ENCODE data around the gene NRIP1.

NRIP1 gene, protein sequence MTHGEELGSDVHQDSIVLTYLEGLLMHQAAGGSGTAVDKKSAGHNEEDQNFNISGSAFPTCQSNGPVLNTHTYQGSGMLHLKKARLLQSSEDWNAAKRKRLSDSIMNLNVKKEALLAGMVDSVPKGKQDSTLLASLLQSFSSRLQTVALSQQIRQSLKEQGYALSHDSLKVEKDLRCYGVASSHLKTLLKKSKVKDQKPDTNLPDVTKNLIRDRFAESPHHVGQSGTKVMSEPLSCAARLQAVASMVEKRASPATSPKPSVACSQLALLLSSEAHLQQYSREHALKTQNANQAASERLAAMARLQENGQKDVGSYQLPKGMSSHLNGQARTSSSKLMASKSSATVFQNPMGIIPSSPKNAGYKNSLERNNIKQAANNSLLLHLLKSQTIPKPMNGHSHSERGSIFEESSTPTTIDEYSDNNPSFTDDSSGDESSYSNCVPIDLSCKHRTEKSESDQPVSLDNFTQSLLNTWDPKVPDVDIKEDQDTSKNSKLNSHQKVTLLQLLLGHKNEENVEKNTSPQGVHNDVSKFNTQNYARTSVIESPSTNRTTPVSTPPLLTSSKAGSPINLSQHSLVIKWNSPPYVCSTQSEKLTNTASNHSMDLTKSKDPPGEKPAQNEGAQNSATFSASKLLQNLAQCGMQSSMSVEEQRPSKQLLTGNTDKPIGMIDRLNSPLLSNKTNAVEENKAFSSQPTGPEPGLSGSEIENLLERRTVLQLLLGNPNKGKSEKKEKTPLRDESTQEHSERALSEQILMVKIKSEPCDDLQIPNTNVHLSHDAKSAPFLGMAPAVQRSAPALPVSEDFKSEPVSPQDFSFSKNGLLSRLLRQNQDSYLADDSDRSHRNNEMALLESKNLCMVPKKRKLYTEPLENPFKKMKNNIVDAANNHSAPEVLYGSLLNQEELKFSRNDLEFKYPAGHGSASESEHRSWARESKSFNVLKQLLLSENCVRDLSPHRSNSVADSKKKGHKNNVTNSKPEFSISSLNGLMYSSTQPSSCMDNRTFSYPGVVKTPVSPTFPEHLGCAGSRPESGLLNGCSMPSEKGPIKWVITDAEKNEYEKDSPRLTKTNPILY (N-terminal part only)

DNA sequence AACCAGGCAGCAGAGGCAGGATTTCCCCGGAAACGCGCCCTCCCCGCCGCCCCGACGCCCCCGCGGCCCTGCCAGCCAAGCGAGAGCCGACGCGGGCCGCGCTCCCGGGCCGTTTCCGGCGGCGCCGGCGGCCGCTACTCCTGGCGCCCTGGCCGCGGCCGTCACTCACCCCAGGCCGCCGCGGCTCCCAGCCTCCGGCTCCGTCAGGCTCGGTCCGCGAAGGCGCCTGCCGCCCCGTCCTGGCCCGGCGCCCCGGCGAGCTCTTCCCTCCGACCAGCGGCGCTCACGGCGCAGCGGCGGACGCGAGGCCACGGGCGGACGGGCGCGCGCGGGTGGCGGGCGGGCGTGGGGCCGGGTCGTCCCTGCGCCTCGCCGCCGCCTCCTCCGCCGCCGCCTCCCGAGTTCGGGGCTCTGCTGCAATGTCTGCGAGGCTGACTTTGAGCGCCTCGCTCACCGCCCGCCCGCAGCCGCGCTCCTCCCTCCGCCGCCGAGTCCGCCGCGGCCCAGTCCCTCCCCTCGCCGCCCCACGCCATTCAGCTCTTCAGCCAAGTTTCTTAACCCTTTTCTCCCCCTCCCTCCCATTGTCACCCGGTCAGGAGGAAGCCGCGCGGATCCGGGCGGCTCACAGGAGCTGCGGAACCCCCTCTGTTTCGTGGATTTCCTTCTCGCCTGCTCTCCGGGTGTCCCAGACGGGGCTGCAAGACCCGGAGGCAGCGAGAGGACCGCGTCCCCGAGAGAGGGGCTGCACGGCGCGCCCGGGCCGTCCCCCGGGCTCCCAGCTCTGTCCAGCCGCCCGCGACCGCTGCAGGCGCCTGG lies at the start of gene NRIP1:
Gene NRIP1, minus strand, starts transcription at position 425 of the 816 bp plus-strand sequence. CDS start 96,808 bp downstream, outside the sequence.
- peak; percentile 81 for DNase-seq

DNA sequence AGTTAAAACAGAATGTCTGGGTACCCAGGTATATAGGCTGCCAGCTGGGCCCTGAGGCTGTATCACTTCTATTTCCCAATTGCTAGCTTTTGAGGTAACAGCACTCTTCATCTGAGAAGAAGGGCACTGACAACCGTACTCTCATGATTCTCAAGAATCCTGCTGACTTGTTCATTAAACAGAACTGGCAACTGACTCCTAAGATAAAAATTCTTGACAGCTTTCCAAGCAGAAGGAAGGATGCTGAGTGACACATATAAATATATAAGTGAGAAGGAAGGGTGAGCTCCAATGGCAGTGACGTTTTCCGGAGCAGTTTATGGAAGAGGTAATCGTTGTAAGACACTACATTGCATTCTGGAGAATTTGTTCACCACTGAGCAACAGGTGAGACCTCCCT lies 48.1 kb upstream of the NRIP1 start:
- no peak for DNase-seq

DNA sequence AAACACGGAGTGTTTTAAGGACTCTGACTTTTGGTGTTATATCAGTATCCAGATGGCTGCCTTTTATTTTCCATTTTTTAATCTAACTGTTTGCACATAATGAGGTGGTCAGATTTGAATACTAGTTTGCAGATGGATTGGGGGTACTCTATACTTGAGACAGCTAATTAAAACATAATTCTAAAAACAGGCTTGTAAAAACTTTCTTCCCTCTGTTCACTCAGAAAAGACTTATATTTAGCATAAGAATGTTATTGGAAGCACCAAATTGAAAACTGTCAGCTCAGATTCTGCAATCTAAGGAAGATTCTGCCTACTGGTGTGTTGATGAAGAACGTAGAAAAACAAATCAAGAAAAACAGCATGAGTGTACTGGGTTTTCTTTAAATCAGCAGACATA lies 44.0 kb upstream of the NRIP1 start:
- no peak for DNase-seq

DNA sequence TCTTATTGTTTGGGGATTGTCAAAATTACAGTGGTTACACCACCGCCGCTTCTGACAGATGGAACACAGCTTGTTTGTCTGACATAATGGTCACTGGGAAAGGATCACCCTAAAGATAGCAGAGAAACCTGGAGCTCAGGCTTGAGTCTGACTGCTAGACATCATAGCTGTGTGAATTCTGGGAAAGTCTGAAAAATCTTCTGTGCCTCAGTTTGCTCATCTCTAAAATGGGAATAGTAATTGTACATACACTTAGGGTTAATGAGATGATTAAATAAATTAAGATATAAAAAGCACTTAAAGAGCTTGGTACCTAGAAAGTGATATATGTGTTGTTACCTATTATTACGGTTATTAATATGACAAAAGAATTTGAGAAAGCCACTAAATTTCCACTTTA lies 39.7 kb upstream of the NRIP1 start:
- no peak for DNase-seq

DNA sequence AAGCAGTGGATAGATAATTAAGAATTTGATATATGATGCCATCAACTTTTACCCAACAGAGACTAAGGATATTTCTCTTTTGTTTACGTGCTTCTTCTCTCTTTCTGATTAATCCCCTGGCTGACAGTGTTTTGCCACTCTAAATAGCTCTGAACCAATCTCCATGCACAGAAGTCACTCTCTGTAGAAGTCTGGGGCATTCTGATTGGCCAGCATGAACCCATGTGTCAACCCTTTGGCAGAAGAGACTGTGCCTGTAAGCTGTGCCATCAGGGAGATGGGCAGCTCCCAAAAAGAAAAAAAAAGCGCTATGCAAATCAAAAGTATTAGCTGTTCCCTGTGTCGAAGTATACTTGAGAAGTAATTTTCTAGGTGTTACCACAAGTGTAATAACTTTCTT lies 34.1 kb upstream of the NRIP1 start:
- no peak for DNase-seq

DNA sequence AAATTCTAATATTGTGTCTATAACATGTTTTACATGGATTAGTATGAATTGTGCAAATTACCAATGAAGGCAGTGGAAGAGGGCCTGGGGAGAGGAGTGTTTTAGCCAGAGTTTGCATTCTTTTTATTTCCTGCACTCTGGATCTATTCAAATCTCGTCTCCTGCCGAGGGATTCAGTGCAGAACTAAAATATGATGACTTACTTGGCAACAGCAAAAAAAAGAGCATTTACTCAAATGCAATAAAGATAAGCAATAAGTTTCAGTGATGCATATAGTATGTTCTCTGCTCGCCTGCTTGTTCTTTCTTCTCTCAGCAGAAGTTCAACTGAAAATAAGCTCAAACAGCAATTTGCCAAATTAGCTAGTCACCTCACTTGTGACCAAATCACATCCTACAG lies 33.4 kb upstream of the NRIP1 start:
- DNase-seq, result no peak

DNA sequence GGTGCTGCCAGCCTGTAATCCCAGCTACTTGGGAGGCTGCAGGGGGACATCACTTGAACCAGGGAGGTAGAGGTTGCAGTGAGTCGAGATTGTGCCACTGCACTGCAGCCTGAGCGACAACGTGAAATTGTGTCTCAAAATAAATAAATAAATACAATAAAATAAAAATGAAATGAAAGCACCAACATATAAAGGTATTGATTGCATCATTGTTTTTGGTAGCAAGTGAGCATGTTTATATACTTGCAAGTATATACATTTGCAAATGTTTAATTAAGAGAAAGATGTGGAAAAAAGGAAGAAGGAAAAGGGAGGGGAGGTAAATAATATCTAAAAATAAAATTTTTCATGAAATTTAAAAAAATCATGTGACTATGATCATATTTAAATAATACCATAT lies 32.8 kb upstream of the NRIP1 start:
- no peak for DNase-seq

GRCh38 chr21:15096146-15096545 lies 31.3 kb upstream of the NRIP1 start:
- DNase-seq, result no peak

- DNase-seq, result no peak
These were observed 30.5 kb upstream of the NRIP1 start for GRCh38 chr21:15095326-15095725.

GRCh38 chr21:15094706-15095105 lies 29.9 kb upstream of the NRIP1 start:
- no peak for DNase-seq

DNA sequence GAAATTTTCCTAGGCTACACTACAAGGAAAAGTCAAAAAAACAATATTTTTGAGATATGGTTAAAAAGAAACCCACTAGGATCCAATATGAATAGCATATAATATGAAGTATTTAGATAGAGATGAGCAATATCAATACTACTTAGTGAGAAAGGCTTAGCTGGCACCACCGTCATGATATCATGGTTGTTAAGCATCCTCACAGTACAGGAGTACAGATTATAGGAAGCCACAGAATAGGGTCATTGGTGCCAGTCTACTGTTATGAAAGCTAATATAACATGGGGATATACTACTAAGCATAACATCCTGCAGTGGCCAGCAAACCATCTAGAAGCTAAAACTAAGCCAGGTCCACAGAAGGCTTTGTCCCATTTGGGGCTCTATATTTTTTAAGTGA lies 28.4 kb upstream of the NRIP1 start:
- no peak for DNase-seq

GRCh38 chr21:15092745-15093144 lies 27.9 kb upstream of the NRIP1 start:
- DNase-seq, result no peak

DNA sequence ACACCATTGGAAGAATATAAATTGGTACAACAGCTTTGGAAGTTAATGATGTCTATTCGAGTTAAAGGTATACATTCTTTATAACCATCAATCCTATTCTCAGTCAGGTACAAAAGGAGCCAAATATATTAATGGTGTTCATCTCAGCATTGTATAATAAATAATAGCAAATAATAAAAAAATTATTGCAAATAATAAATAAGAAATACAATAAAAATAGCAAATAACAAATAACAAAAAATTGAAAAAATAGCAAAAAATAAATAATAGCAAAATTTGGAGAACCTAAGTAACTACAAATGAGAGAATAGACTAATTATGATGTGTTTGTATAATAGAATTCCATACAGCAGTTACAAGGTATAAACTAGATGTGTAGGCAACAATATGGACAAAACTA lies 25.6 kb upstream of the NRIP1 start:
- no peak for DNase-seq

DNA sequence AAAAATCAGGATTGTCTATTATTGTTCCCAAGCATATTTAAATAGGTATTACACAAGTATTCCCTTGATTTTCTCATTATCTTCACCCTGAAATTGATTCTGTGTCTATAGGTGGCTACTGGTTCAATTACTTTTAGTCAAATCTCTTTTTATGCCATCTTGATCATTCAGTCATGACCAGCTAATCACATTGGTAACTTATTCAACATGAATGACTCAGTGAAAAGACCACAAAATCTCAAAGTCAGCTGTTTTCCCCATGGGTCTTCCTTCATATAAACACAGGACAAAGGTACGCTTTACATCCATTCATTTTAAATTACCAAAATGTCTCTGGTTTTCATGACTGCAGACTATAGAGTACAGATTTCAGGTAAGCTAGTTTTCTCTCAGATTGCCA lies 23.7 kb upstream of the NRIP1 start:
- no peak for DNase-seq

DNA sequence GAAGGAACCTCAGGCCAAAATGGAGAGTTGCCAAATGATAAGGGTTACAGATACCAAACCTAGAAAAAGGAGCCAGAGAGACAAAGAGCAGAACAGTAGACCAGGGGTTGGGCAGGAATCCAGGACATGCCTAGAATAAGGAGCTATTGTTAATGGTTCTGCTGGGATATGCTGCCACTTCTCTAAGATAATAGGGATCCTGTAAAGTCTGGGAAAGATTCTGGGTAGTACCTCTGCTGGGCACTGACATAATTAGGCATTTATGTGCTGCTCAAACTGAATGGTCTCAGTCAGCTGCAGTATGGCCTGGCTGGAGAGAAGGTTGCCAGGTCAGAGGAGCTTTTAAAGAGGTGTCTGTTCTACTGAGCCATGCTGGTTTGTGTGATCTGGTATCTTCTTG lies 19.9 kb upstream of the NRIP1 start:
- DNase-seq, result no peak

DNA sequence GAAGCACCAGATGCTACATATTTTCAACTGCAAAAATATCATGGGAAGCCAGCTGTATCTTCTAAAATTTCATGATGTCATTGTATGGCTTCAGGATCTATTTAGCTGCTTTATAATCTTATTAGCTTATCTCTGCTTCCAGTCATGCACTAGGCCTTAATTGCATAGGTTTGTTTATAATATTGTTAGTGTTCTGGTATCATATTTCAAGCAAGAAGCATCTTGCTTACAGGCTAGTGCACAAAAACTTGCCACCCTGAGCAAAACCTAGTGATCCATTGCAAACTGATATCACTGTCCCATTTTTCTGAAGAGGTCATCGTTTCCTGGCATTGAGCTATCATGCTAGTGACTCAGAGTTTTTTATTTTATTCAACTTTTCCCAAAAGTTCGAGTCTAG lies 15.7 kb upstream of the NRIP1 start:
- no peak for DNase-seq

DNA sequence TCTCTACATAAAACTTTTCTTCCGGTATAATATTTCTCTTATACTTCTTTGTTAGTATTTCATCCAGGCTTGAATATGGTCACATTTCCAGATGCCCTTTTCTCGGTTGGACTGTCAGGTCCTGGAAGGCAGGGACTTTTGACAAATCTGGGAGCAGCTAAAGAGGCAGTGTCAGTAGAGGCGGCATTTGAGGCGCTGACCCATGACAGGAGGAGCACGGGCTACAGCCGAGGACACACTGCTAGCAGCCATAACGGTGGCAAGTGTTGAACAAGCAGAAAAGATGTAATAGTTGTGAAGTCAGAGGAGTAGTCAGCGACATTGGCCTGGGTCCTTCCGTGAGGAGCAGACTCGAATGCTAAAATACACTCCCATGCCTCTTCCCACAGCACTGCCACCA lies 14.5 kb upstream of the NRIP1 start:
- DNase-seq, result no peak

DNA sequence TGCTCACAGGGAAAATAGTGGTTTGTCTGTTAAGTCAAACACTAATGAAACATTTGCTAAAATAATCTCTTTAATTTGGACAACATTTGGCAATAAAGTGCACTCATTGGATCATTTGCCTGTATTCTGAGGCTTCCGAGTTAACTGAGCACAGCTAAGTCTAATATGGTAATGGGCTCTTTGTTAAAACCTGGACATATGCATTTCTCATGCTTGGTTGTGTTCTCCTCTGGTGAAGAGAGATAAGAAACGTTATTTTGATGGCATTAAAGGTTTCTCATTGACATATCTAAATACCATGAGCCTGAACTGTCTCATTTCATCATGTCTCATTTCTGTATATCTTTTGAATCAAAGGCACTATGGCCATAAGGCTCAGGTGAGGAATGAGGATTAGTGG lies 13.4 kb upstream of the NRIP1 start:
- DNase-seq, result no peak

GRCh38 chr21:15077529-15078145 lies 12.8 kb upstream of the NRIP1 start:
- DNase-seq, result no peak

DNA sequence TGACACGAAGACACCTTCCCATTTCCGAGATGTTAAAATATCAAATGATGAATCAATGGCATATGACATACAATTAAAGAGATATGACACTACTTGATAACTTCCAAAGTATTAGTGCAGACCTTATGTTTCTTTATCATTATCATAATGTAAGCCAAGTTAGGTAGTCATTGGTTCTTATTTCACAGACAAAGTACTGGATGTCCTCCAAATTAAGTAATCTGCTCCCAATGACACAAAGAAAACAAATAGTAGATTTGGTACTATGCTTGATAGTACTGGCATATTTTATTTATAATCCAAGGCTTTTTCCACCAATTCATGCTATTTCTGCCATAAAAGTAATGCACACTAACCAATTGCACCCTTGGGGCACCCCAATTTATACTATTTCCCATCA lies 11.9 kb upstream of the NRIP1 start:
- DNase-seq, result no peak

DNA sequence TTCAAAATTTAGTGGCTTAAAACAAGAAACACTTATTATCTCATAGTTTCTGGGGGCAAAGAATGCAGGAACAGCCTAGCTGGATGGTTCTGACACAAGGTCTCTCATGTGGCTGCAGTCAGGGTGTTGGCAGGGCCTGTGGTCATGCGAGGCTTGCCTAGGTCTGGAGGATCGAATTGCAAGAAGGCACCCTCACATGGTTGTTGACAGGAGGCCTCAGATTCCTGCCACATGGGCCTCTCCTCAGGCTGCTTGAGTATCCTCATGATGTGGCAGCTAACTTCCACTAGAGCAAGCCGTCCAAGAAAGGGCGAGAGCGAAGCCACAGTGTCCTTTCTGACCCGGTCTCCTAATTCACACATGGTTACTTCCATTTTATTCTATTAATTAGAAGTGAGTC lies 6.2 kb upstream of the NRIP1 start:
- DNase-seq, result no peak

DNA sequence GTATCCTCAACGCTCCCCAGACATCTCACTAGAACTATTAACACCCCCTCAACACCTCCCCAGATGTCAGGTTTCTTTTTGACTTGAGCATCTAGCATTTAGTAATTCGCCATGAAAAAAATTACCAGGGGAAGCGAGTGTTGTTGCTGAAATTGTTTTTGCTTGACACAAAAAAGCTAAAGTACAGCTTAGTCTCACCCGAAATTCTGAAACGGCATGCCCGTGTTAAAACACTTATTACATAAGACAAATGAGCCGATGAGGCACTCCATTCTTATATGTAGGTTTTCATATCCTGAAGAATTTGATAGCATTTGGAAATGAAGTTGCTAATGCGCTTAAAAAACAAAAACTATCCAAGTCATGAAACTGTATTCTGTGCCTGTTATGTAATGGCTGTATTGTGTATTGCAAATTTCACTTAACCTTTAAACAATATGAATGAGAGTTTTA lies 1.3 kb upstream of the NRIP1 start:
- DNase-seq, result peak; percentile 60

Measured in MV-4-11 (cell line).